Measurements from ENCODE around the gene KLHL29. TPM values are rescaled to one million over a fixed set of nuclear protein-coding genes. Genes with fewer than 3 reads are reported as not detected.

KLHL29 gene
- total RNA-seq, 5 donors from 2014 or later (not counting 1 experiment from before 2014, with no cell fraction given), result 1.8 to 6.6 (median 2.5) TPM

GRCh38 chr2:23640711-23641110 is 255.7 kb downstream of the KLHL29 start:
- Mint-ChIP-seq H3K27me3 (no peaks in the 10 kb centered on the region), H3K9me3 (no peaks in the 10 kb centered on the region)
- no peak for ATAC-seq (replicated peaks in 1 of 4)

GRCh38 chr2:23642516-23642915 is 257.5 kb downstream of the KLHL29 start:
- no peaks in the 10 kb centered on the region for H3K4me1 ChIP-seq (ENCODE audit: control insufficient read depth in 1 of 2, extremely low read depth in 1 of 2, insufficient read depth in 2 of 2, low read length in 2 of 2)
- Mint-ChIP-seq H3K4me1 (no peaks in the 10 kb centered on the region), H3K27me3 (no peaks in the 10 kb centered on the region), H3K4me3 (no peak overlapping the region), H3K9me3 (no peaks in the 10 kb centered on the region), H3K27ac (no peak overlapping the region), H3K36me3 (peaks cover 29% of the 10 kb centered on the region)
- POLR2A ChIA-PET, result no interaction called here
- peaks cover 0 to 3% of the 10 kb centered on the region in 2 donors for H3K36me3 ChIP-seq (ENCODE audit: control insufficient read depth in 2 of 2, extremely low read depth in 1 of 2, insufficient read depth in 1 of 2, low read length in 1 of 2)
- H3K27ac ChIP-seq (ENCODE audit: low read length), result no peak overlapping the region
- H3K9me3 ChIP-seq, result no peaks in the 10 kb centered on the region
- CTCF ChIA-PET, result no interaction called here
- WGBS (ENCODE audit: insufficient coverage), result 96% methylated on average over 21 of the region's 24 CpGs
- peaks cover 0 to 9% of the 10 kb centered on the region in 2 experiments for H3K27me3 ChIP-seq (replicated peaks in 1 of 2; ENCODE audit: control insufficient read depth in 2 of 2, extremely low read depth in 1 of 2, insufficient read depth in 2 of 2, low read length in 1 of 2)
- ATAC-seq (replicated peaks in 1 of 4) (no peak), DNase-seq (no peak)
- H3K4me3 ChIP-seq (ENCODE audit: control insufficient read depth in 1 of 2, extremely low read depth in 1 of 2, low read length in 1 of 2), result no peak overlapping the region

More at GRCh38 chr2:23640711-23641110, 255.7 kb downstream of the KLHL29 start:
- Histone ChIP-seq H3K4me1 (ENCODE audit: control insufficient read depth in 1 of 2, extremely low read depth in 1 of 2, insufficient read depth in 2 of 2, low read length in 2 of 2) (no peaks in the 10 kb centered on the region), H3K27ac (ENCODE audit: low read length) (no peak overlapping the region), H3K9me3 (no peaks in the 10 kb centered on the region), H3K36me3 (ENCODE audit: control insufficient read depth in 2 of 2, extremely low read depth in 1 of 2, insufficient read depth in 1 of 2, low read length in 1 of 2) (peaks cover 0 to 3% of the 10 kb centered on the region in 2 donors), H3K4me3 (ENCODE audit: control insufficient read depth in 1 of 2, extremely low read depth in 1 of 2, low read length in 1 of 2) (no peak overlapping the region), H3K27me3 (replicated peaks in 1 of 2; ENCODE audit: control insufficient read depth in 2 of 2, extremely low read depth in 1 of 2, insufficient read depth in 2 of 2, low read length in 1 of 2) (peaks cover 0 to 9% of the 10 kb centered on the region in 2 experiments)
- DNase-seq, result no peak
- Mint-ChIP-seq H3K36me3 (peaks cover 29% of the 10 kb centered on the region), H3K27ac (no peak overlapping the region), H3K4me1 (no peaks in the 10 kb centered on the region), H3K4me3 (no peak overlapping the region)
- ChIA-PET POLR2A (no interaction called here), CTCF (no interaction called here)
- 90% methylated on average over 6 of the region's 9 CpGs for WGBS (ENCODE audit: insufficient coverage)

- Histone ChIP-seq H3K9me3 (no peaks in the 10 kb centered on the region), H3K4me3 (ENCODE audit: control insufficient read depth in 1 of 2, extremely low read depth in 1 of 2, low read length in 1 of 2) (no peak overlapping the region), H3K27me3 (replicated peaks in 1 of 2; ENCODE audit: control insufficient read depth in 2 of 2, extremely low read depth in 1 of 2, insufficient read depth in 2 of 2, low read length in 1 of 2) (peaks cover 0 to 7% of the 10 kb centered on the region in 2 experiments), H3K27ac (ENCODE audit: low read length) (no peak overlapping the region), H3K36me3 (ENCODE audit: control insufficient read depth in 2 of 2, extremely low read depth in 1 of 2, insufficient read depth in 1 of 2, low read length in 1 of 2) (peaks cover 0 to 3% of the 10 kb centered on the region in 2 donors), H3K4me1 (ENCODE audit: control insufficient read depth in 1 of 2, extremely low read depth in 1 of 2, insufficient read depth in 2 of 2, low read length in 2 of 2) (no peaks in the 10 kb centered on the region)
- CTCF ChIA-PET, result no interaction called here
- DNase-seq (no peak), ATAC-seq (replicated peaks in 1 of 4) (no peak)
- Mint-ChIP-seq H3K4me1 (no peaks in the 10 kb centered on the region), H3K9me3 (no peaks in the 10 kb centered on the region), H3K36me3 (peaks cover 21% of the 10 kb centered on the region), H3K4me3 (no peak overlapping the region), H3K27me3 (no peaks in the 10 kb centered on the region), H3K27ac (no peak overlapping the region)
- POLR2A ChIA-PET, result no interaction called here
- WGBS (ENCODE audit: insufficient coverage), result 88% methylated on average over 4 of the region's 10 CpGs
Measured at GRCh38 chr2:23645230-23645808, 260.3 kb downstream of the KLHL29 start.

GRCh38 chr2:23647563-23647962 is 262.6 kb downstream of the KLHL29 start:
- no peaks in the 10 kb centered on the region for H3K4me1 Mint-ChIP-seq
- WGBS (ENCODE audit: insufficient coverage), result 93% methylated on average over 13 of the region's 13 CpGs
- peaks cover 12% of the 10 kb centered on the region for H3K36me3 Mint-ChIP-seq
- H3K4me3 Mint-ChIP-seq, result no peak overlapping the region
- Histone ChIP-seq H3K9me3 (no peaks in the 10 kb centered on the region), H3K27ac (ENCODE audit: low read length) (no peak overlapping the region), H3K4me1 (ENCODE audit: control insufficient read depth in 1 of 2, extremely low read depth in 1 of 2, insufficient read depth in 2 of 2, low read length in 2 of 2) (no peaks in the 10 kb centered on the region), H3K36me3 (ENCODE audit: control insufficient read depth in 2 of 2, extremely low read depth in 1 of 2, insufficient read depth in 1 of 2, low read length in 1 of 2) (peaks cover 0 to 2% of the 10 kb centered on the region in 2 donors), H3K4me3 (ENCODE audit: control insufficient read depth in 1 of 2, extremely low read depth in 1 of 2, low read length in 1 of 2) (no peak overlapping the region), H3K27me3 (replicated peaks in 1 of 2; ENCODE audit: control insufficient read depth in 2 of 2, extremely low read depth in 1 of 2, insufficient read depth in 2 of 2, low read length in 1 of 2) (peaks cover 0 to 7% of the 10 kb centered on the region in 2 experiments)
- ATAC-seq (replicated peaks in 1 of 4) (no peak), DNase-seq (no peak)
- H3K27me3 Mint-ChIP-seq, result no peaks in the 10 kb centered on the region
- POLR2A ChIA-PET, result no interaction called here
- no peak overlapping the region for H3K27ac Mint-ChIP-seq
- CTCF ChIA-PET, result no interaction called here
- H3K9me3 Mint-ChIP-seq, result no peaks in the 10 kb centered on the region

- ATAC-seq (replicated peaks in 1 of 4), result no peak
- Mint-ChIP-seq H3K27me3 (peaks cover 0 to 3% of the 10 kb centered on the region in 2 donors), H3K4me1 (no peaks in the 10 kb centered on the region), H3K36me3 (peaks cover 7% of the 10 kb centered on the region), H3K9me3 (no peaks in the 10 kb centered on the region), H3K27ac (no peak overlapping the region), H3K4me3 (no peak overlapping the region)
- ChIA-PET POLR2A (no interaction called here), CTCF (no interaction called here)
- Histone ChIP-seq H3K4me3 (ENCODE audit: control insufficient read depth in 1 of 2, extremely low read depth in 1 of 2, low read length in 1 of 2) (no peak overlapping the region), H3K9me3 (no peaks in the 10 kb centered on the region), H3K27me3 (replicated peaks in 1 of 2; ENCODE audit: control insufficient read depth in 2 of 2, extremely low read depth in 1 of 2, insufficient read depth in 2 of 2, low read length in 1 of 2) (peaks cover 0 to 4% of the 10 kb centered on the region in 2 experiments), H3K4me1 (ENCODE audit: control insufficient read depth in 1 of 2, extremely low read depth in 1 of 2, insufficient read depth in 2 of 2, low read length in 2 of 2) (no peaks in the 10 kb centered on the region), H3K36me3 (ENCODE audit: control insufficient read depth in 2 of 2, extremely low read depth in 1 of 2, insufficient read depth in 1 of 2, low read length in 1 of 2) (no peaks in the 10 kb centered on the region), H3K27ac (ENCODE audit: low read length) (no peak overlapping the region)
- DNase-seq, result no peak
- 92% methylated on average over 10 of the region's 10 CpGs for WGBS (ENCODE audit: insufficient coverage)
Measured at GRCh38 chr2:23649303-23649702, 264.3 kb downstream of the KLHL29 start.

GRCh38 chr2:23649819-23650218 is 264.8 kb downstream of the KLHL29 start:
- POLR2A ChIA-PET, result no interaction called here
- Mint-ChIP-seq H3K27me3 (peaks cover 0 to 3% of the 10 kb centered on the region in 2 donors), H3K27ac (no peak overlapping the region), H3K4me3 (no peak overlapping the region), H3K9me3 (no peaks in the 10 kb centered on the region), H3K4me1 (no peaks in the 10 kb centered on the region), H3K36me3 (peaks cover 7% of the 10 kb centered on the region)
- Histone ChIP-seq H3K4me3 (ENCODE audit: control insufficient read depth in 1 of 2, extremely low read depth in 1 of 2, low read length in 1 of 2) (no peak overlapping the region), H3K27ac (ENCODE audit: low read length) (no peak overlapping the region), H3K9me3 (no peaks in the 10 kb centered on the region), H3K27me3 (replicated peaks in 1 of 2; ENCODE audit: control insufficient read depth in 2 of 2, extremely low read depth in 1 of 2, insufficient read depth in 2 of 2, low read length in 1 of 2) (peaks cover 0 to 4% of the 10 kb centered on the region in 2 experiments), H3K4me1 (ENCODE audit: control insufficient read depth in 1 of 2, extremely low read depth in 1 of 2, insufficient read depth in 2 of 2, low read length in 2 of 2) (no peaks in the 10 kb centered on the region), H3K36me3 (ENCODE audit: control insufficient read depth in 2 of 2, extremely low read depth in 1 of 2, insufficient read depth in 1 of 2, low read length in 1 of 2) (no peaks in the 10 kb centered on the region)
- CTCF ChIA-PET, result no interaction called here
- WGBS (ENCODE audit: insufficient coverage), result 38% methylated on average over 6 of the region's 7 CpGs
- DNase-seq (peak in 1 of 35 experiments; percentile 5), ATAC-seq (replicated peaks in 1 of 4) (peak in 1 of 4 experiments; percentile 33)
